Eye (tissue), 1 donor: Measurements from ENCODE around the gene HBE1.
"Not testable (repeated sequence)": the region's sequence is repeated elsewhere in the genome, so short reads cannot be mapped to it uniquely, and the experiment has no call there.

Experiments
- DNase-seq: peaks from one replicate; pipeline ENCODE4 v3.0.0-alpha.2; 2015

Gene HBE1

GRCh38 chr11:5269715-5270147 lies at the start of gene HBE1:
HBE1 (minus strand) TSS chr11:5269945; CDS start chr11:5269890, 55 bp downstream.
- DNase-seq, result no peak

- no peak for DNase-seq
These were observed 47.5 kb upstream of the HBE1 start for GRCh38 chr11:5317292-5317691.

- DNase-seq, result not testable (repeated sequence)
These were observed 43.7 kb upstream of the HBE1 start for GRCh38 chr11:5313326-5314023.

DNA sequence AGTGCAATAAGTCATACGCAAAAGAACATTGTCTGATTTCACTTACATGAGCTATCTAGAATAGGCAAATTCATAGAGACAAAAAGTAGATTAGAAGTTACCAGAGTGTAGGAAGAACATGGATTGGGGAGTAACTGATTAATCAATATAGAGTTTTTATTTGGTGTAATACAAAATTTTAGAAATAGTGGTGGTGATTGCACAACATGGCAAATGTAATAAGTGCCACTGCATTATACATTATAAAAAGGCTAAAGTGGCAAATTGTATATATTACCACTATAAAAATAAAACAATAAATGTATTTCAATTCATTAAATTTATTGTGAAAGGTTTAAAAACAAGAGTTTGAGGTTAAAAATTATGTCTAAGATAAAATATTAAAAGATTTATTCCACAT lies 40.7 kb upstream of the HBE1 start:
- no peak for DNase-seq

- DNase-seq, result no peak
These were observed 37.7 kb upstream of the HBE1 start for GRCh38 chr11:5307256-5308019.

GRCh38 chr11:5304046-5304445 lies 34.3 kb upstream of the HBE1 start:
- DNase-seq, result no peak

- no peak for DNase-seq
These were observed 33.9 kb upstream of the HBE1 start for GRCh38 chr11:5303626-5304025.

DNA sequence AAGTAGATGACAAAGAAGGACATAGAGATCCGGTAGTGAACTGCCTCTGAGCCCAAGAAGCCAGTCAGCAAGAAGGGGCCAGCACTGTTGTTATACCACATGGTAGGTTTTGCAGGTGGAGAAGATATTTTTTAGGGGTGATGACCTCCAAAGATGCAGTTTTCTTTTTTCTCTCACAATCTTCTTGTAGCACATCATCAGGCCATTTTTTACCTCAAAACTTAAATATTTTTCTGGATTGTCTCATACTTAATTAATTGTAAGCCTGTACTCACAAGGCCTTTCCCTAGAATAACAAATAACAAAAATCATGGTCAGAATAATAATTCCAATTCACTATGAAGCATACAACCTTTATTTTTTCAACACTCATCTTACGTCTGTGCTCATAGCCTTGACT lies 32.1 kb upstream of the HBE1 start, which contains the start of gene OR51B4:
TSS of gene OR51B4 (minus strand) at position 101 of the 400 bp plus-strand sequence. CDS start at position 101, 0 bp downstream.
- DNase-seq, result no peak

DNA sequence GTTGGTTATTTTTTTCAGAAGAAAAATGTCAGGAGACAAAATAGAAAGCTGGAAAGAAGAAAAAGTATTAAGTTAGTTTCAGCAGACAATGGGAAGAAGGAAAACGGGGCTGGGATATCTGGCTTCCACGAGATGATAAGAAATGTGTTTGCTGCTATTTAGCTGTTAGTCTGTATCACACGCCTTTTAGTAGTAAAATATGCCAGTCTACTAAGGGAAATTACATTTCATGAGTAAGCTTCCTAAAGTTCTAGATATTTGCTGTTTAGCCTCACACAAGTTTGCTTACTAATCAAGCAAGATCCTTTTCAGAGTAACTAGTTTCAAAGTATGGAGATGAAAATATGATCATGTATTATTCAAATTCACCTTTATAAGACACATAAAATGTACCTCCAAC lies 30.5 kb upstream of the HBE1 start:
- DNase-seq, result no peak

- no peak for DNase-seq
These were observed 28.7 kb upstream of the HBE1 start for GRCh38 chr11:5298451-5298850.

DNA sequence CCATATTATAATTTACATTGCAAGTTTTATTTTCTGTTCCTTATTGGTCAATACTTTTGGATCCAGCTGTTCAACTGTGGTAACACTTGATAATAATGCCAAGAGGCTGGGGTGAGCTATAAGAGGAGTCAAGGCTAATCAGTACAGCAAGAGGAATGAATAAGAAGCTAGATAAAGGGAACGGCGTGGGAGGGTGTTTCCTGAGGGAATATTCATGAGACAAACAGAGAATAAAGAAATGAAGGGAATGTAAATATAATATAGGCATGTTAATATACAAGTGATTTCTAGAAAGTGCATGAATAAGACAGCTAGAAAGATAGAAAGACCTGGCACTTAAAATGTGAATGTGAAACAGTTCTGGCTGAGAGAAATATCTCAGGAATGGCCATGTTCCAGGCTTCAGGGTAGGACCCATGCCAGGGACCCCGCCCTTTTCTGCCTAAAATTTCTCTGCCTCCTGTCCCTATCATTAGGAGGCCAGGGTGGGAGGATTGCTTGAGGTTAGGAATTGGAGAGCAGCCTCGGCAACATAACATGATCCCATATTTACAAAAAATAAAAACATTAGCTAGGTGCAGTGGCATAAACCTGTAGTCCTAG lies 28.1 kb upstream of the HBE1 start:
- no peak for DNase-seq

- not testable (repeated sequence) for DNase-seq
These were observed 24.7 kb upstream of the HBE1 start for GRCh38 chr11:5294342-5294995.

- no peak for DNase-seq
These were observed 23.3 kb upstream of the HBE1 start for GRCh38 chr11:5293028-5293427.

DNA sequence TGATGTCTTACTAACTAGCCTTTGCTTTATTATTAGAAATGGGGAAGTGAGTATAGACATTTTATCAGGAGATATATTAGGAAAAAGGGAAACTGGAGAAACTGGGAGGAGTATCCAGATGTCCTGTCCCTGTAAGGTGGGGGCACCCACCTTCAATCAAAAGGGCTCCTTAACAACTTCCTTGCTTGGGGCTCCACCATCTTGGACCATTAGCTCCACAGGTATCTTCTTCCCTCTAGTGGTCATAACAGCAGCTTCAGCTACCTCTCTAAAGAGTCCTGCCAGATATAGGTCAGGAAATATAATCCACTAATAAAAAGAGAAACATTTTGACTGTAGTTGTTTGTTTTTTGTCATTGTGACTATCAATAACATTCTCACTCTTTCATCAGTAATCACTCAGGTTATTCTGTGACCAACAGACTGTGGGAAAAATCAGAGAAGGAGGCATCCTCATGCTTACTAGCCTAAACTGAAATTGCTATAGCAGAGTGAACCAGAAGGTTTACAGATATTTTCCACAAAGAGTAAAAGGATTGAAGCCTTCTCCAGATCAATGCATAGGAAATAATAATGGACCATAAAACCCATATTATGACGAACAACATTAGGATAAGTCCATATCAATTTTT lies 21.6 kb upstream of the HBE1 start:
- DNase-seq, result no peak

- DNase-seq, result no peak
These were observed 20.4 kb upstream of the HBE1 start for GRCh38 chr11:5290106-5290505.

- no peak for DNase-seq
These were observed 20.0 kb upstream of the HBE1 start for GRCh38 chr11:5289696-5290095.

DNA sequence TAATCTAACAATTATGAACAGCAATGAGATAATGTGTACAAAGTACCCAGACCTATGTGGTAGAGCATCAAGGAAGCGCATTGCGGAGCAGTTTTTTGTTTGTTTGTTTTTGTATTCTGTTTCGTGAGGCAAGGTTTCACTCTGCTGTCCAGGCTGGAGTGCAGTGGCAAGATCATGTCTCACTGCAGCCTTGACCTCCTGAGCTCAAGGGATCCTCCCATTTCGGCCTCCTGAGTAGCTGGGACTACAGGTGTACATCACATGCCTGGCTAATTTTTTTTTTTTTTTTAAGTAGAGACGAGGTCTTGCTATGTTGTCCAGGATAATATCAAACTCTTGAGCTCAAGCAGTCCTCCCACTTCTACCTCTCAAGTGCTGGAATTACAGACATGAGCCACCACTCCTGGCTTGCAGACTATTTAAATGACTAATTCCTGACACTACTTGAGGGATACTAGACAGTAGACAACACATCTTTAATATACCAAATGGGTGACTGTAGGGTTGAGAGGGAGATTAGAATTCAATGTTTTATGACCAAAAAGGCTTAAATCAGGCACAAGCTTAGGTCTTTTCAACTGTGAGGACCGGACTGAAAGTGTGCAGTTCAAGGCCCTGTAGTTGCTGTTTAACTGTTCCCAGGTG lies 19.3 kb upstream of the HBE1 start:
- DNase-seq, result no peak

GRCh38 chr11:5288108-5288905 lies 18.6 kb upstream of the HBE1 start:
- DNase-seq, result no peak

DNA sequence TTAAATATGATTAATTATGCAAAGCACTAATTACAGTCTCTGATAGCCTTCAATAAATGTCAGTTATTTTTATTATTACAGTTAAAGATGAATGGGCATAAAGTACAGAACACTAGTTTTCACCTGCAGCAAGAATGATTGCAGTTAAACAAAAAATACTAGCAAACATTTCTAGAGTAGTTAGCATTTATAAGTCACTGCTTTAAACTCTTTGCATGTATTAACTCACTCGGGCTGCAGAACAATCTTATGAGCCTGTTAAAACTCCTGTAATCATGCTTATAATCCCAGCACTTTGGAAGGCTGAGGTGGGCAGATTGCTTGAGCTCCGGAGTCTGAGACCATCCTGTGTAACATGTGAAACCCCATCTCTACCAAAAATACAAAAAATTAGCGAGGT lies 17.2 kb upstream of the HBE1 start:
- no peak for DNase-seq

DNA sequence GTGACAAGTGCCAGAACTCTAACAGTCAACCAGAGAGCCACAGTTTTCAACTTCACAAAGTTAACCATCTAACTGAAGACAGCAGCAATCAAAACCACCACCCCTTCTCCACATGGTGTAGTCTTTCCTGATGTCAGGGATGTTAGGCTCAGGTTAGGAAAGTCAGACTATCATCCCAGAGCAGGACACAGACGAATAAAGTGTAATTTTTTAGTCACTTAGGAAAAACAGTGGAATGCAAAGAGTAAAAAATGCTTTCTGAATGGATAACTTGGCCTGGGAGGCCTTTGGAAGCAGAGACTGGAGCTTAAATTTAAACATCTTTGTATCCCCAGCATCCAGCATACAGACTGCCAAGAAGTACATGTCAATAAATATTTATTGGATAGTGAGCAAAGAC lies 16.6 kb upstream of the HBE1 start:
- DNase-seq, result no peak

GRCh38 chr11:5285703-5286340 lies 16.1 kb upstream of the HBE1 start:
- no peak for DNase-seq
